DMS79 (cell line): ENCODE data around the gene NUDT2.

ENCODE experiments used
- DNase-seq: peaks from one replicate; lab custom pipeline; 2025; lab: John Stamatoyannopoulos, UW

The NUDT2 gene

DNA sequence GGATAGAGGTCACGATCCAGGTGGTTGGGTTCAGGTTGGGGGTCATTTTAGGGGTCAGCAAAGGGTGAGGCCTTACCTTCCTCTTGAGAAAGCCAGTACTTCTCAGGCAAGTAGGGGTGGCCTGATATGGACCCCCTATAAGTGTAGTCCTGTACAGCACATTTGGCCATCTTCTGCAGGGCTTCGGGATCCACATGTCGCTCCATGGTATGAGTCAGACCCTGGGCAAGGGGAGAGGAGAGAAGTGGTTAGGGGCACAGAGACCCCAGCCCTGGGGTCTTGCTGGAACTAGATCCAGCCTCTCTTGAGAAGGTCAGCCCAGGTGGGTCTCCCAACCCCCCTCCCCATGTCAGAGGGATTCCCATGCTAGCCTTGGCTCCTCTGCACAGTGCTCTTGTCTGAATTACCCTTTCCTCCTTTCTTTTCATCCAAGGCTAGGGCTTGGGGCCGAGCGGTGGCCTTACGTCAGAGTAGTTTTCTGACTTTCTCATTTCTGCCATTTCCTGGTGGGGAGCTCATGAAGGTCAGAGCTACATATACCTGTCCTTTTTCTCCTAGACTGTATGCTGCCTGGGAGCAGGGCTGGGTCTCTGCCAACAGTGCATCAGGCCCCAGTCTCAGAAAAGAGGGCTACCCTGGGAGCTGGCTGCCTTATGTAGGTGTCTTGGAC, 56.3 kb downstream of the NUDT2 start:
- DNase-seq = no peak

DNA sequence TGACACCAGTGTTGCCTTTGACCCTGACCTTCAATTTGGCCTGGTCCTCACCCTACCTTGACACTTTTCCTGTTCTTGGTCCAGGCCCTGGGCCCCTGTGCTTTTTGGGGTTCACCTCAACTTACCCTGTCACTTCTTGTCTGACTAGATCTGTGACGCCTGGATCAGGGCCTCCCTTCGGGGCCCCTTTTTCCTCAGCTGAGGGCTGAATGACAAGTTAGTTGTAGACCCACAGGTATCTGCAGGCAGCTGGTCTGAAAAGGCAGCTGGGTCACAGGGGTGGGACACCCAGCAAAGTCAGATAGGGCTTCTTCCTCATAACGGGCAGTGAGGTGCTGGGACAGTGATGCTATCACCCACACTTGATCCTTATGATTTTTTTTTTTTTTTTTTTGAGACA, 57.3 kb downstream of the NUDT2 start:
- DNase-seq = no peak

DNA sequence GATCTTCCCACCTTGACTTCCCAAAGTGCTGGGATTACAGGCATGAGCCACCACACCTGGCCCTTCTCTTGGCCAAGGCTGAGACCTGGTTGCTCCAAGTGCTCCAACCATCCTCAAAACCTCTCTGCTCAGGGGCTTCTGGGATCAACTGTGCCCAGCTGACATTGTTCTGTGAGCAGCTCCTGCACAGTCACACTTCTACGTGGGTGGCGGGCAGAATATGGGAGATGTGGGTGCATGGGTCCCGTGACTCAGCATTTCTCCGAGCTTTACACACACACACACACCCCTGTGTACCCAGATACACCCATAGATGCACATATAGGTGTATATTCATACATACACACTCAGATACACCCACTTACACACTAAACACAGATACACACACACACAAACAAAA, 57.9 kb downstream of the NUDT2 start:
- DNase-seq = no peak

DNA sequence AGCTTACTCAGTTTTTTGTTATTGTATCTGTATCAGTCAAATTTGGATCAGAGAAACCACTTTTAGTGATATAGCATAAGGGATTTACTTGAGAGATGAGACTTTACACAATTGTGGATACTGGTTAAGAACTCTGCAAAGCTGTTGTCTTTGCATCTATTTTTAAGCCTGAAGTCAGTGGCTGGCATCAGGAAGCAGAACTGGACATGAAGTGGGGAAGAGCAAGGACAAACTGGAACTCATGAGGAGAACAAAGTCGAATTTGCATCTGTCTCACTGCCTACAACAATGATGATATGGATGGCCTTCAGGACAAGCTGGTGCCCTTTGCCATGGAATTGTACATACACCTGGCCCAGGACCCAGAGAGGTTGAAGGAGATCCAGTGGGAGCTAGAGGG, 63.1 kb downstream of the NUDT2 start:
- DNase-seq = no peak
